ENCODE data around the gene VASN.

VASN gene

DNA sequence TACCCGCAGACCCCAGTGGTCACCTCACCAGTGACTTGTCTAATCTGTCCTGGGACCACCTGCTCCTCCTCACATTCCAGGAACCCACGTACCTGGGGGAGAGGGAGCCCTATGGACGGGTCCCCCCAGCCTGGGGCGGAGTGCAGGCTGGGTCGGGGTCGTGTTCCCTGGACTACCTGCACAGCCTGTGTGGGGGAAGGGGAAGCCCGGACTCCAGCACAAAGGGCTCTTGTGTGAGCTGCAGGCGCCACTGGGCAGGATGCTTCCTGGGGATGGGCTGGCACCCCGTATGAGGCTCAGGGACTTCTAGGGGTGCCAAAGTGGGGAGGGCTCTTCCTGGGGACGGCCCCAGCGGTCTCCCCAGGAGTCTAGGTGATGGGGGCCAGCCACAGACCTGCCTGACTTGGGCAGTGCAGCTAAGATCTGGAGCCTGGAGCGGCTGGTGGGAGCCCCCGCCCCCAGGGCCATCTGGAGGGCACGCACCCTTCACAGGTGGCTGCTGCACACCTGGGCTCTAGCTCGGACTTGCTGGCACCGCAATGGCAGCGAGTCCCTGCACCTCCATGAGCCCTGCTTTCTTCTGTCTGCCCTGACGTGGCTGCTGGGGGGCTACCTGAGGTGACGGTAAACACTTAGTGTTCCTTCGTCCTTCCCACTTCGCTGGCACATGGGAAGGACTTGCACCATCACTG is 7.5 kb downstream of the VASN start:
- no peak for DNase-seq (ENCODE audit: low spot score)
- CTCF ChIA-PET, result interaction anchor here (0.5 to 5.5 kb wide), 4 partner anchors 20 to 745 kb away, joined by 3 to 22 read pairs (median 7); no protein-coding TSS in a partner anchor
- TF ChIP-seq, protein P1, sequence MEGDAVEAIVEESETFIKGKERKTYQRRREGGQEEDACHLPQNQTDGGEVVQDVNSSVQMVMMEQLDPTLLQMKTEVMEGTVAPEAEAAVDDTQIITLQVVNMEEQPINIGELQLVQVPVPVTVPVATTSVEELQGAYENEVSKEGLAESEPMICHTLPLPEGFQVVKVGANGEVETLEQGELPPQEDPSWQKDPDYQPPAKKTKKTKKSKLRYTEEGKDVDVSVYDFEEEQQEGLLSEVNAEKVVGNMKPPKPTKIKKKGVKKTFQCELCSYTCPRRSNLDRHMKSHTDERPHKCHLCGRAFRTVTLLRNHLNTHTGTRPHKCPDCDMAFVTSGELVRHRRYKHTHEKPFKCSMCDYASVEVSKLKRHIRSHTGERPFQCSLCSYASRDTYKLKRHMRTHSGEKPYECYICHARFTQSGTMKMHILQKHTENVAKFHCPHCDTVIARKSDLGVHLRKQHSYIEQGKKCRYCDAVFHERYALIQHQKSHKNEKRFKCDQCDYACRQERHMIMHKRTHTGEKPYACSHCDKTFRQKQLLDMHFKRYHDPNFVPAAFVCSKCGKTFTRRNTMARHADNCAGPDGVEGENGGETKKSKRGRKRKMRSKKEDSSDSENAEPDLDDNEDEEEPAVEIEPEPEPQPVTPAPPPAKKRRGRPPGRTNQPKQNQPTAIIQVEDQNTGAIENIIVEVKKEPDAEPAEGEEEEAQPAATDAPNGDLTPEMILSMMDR (conservative IDR thresholded peaks at IDR 0.05; ENCODE audit: low read depth), result no peak
- POLR2A ChIA-PET (ENCODE audit: low non-redundant PET), result no interaction called here
- H3K27ac ChIP-seq, result peak overlapping the region; percentile 99

DNA sequence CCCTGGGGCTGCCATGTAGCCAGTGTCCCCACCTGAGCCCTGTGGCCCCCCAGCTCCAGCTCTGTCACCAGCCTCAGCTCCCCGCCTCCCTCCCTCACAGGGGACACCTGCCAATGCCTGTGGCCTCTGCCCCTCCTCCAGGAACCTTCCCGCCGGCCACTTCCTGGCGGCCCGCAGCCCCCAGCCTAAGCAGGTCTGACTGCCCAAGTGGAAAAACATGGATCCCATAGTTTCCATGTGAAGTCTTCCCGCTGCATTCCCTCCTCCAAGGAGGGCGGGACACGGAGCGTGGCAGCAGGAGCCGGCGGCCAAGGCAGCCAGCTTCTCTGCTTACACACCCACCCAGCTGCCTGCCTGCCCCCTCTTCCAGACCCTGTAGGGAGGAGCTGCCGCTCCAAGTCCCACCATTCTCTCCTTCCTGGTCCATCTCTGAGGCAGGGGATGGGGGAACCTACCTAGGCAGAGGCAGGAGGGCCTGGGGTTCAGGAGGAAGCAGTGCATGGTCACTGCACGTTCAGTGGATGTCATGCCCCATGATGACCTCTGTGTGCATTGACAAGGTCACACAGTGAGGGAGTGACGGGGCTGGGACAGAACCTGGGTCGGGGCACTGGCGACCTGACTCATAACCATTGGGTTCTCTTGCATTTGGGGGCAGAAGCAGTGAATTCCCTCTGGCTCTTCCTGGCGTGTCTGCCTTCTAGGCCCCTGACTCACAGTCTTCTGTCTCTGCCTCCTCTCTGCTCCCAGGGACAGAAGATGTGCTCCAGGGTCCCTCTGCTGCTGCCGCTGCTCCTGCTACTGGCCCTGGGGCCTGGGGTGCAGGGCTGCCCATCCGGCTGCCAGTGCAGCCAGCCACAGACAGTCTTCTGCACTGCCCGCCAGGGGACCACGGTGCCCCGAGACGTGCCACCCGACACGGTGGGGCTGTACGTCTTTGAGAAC is 8.7 kb downstream of the VASN start:
- TF ChIP-seq, protein P1 (conservative IDR thresholded peaks at IDR 0.05; ENCODE audit: low read depth), result no peak
- DNase-seq (ENCODE audit: low spot score), result no peak
- POLR2A ChIA-PET (ENCODE audit: low non-redundant PET), result no interaction called here
- CTCF ChIA-PET, result interaction anchor here (5.5 kb wide), 1 partner anchor 22 kb away, joined by 22 read pairs; no protein-coding TSS in a partner anchor
- peak overlapping the region; percentile 99 for H3K27ac ChIP-seq

DNA sequence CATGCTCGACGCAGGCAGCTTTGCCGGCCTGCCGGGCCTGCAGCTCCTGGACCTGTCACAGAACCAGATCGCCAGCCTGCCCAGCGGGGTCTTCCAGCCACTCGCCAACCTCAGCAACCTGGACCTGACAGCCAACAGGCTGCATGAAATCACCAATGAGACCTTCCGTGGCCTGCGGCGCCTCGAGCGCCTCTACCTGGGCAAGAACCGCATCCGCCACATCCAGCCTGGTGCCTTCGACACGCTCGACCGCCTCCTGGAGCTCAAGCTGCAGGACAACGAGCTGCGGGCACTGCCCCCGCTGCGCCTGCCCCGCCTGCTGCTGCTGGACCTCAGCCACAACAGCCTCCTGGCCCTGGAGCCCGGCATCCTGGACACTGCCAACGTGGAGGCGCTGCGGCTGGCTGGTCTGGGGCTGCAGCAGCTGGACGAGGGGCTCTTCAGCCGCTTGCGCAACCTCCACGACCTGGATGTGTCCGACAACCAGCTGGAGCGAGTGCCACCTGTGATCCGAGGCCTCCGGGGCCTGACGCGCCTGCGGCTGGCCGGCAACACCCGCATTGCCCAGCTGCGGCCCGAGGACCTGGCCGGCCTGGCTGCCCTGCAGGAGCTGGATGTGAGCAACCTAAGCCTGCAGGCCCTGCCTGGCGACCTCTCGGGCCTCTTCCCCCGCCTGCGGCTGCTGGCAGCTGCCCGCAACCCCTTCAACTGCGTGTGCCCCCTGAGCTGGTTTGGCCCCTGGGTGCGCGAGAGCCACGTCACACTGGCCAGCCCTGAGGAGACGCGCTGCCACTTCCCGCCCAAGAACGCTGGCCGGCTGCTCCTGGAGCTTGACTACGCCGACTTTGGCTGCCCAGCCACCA is 9.7 kb downstream of the VASN start:
- H3K27ac ChIP-seq, result peak overlapping the region; percentile 99
- CTCF ChIA-PET, result interaction anchor here (1.1 to 5.5 kb wide), 2 partner anchors 21 to 22 kb away, joined by 4 to 22 read pairs; no protein-coding TSS in a partner anchor
- no peak for DNase-seq (ENCODE audit: low spot score)
- POLR2A ChIA-PET (ENCODE audit: low non-redundant PET), result no interaction called here
- TF ChIP-seq, protein P1 (conservative IDR thresholded peaks at IDR 0.05; ENCODE audit: low read depth), result no peak

DNA sequence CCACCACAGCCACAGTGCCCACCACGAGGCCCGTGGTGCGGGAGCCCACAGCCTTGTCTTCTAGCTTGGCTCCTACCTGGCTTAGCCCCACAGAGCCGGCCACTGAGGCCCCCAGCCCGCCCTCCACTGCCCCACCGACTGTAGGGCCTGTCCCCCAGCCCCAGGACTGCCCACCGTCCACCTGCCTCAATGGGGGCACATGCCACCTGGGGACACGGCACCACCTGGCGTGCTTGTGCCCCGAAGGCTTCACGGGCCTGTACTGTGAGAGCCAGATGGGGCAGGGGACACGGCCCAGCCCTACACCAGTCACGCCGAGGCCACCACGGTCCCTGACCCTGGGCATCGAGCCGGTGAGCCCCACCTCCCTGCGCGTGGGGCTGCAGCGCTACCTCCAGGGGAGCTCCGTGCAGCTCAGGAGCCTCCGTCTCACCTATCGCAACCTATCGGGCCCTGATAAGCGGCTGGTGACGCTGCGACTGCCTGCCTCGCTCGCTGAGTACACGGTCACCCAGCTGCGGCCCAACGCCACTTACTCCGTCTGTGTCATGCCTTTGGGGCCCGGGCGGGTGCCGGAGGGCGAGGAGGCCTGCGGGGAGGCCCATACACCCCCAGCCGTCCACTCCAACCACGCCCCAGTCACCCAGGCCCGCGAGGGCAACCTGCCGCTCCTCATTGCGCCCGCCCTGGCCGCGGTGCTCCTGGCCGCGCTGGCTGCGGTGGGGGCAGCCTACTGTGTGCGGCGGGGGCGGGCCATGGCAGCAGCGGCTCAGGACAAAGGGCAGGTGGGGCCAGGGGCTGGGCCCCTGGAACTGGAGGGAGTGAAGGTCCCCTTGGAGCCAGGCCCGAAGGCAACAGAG is 10.5 kb downstream of the VASN start:
- TF ChIP-seq, protein P1 (conservative IDR thresholded peaks at IDR 0.05; ENCODE audit: low read depth), result no peak
- H3K27ac ChIP-seq, result peak overlapping the region; percentile 99
- ChIA-PET CTCF (interaction anchor here (1.1 to 5.5 kb wide), 2 partner anchors 20 to 23 kb away, joined by 4 to 22 read pairs; no protein-coding TSS in a partner anchor), POLR2A (ENCODE audit: low non-redundant PET) (interaction anchor here (0.6 kb wide), 1 partner anchor 53 kb away, joined by 3 read pairs; no protein-coding TSS in a partner anchor)
- no peak for DNase-seq (ENCODE audit: low spot score)

DNA sequence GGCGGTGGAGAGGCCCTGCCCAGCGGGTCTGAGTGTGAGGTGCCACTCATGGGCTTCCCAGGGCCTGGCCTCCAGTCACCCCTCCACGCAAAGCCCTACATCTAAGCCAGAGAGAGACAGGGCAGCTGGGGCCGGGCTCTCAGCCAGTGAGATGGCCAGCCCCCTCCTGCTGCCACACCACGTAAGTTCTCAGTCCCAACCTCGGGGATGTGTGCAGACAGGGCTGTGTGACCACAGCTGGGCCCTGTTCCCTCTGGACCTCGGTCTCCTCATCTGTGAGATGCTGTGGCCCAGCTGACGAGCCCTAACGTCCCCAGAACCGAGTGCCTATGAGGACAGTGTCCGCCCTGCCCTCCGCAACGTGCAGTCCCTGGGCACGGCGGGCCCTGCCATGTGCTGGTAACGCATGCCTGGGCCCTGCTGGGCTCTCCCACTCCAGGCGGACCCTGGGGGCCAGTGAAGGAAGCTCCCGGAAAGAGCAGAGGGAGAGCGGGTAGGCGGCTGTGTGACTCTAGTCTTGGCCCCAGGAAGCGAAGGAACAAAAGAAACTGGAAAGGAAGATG is 11.2 kb downstream of the VASN start:
- CTCF ChIA-PET, result interaction anchor here (5.5 kb wide), 1 partner anchor 20 kb away, joined by 22 read pairs; no protein-coding TSS in a partner anchor
- no peak for DNase-seq (ENCODE audit: low spot score)
- H3K27ac ChIP-seq, result peak overlapping the region; percentile 95
- POLR2A ChIA-PET (ENCODE audit: low non-redundant PET), result interaction anchor here (0.6 kb wide), 1 partner anchor 52 kb away, joined by 3 read pairs; no protein-coding TSS in a partner anchor
- TF ChIP-seq, protein P1 (conservative IDR thresholded peaks at IDR 0.05; ENCODE audit: low read depth), result no peak

Data from RWPE1 (cell line).